ENCODE data around the gene ADCY4. TPM values are rescaled to one million over a fixed set of nuclear protein-coding genes. Genes with fewer than 3 reads are reported as not detected.

Gene ADCY4
- total RNA-seq, 1 experiment from 2014 or later = 0.86 TPM

GRCh38 chr14:24325041-24325530 lies 9.8 kb downstream of the ADCY4 start:
- RAD21 ChIA-PET (ENCODE audit: low non-redundant PET in 1 of 2, low total read pairs in 2 of 2, uncharacterized antibody in 2 of 2, unreplicated experiment in 2 of 2) = no interaction called here
- no peaks in the 10 kb centered on the region for H3K9me3 ChIP-seq (ENCODE audit: control insufficient read depth in 1 of 2, insufficient read depth in 1 of 2, low read depth in 1 of 2, low read length in 2 of 2)
- H3K4me1 ChIP-seq (ENCODE audit: control insufficient read depth in 1 of 2, insufficient read depth in 2 of 2, low read length in 2 of 2) = no peaks in the 10 kb centered on the region
- H2AFZ ChIP-seq (ENCODE audit: low read depth, low read length, poor library complexity, severe bottlenecking) = no peak overlapping the region
- CTCF ChIA-PET = interaction anchor here (0.8 to 4.3 kb wide), 3 partner anchors 8 to 107 kb away, joined by 3 to 28 read pairs (median 4); partner anchors contain the start of gene CIDEB
- ATAC-seq = no peak
- no peaks in the 10 kb centered on the region for H3K36me3 ChIP-seq (ENCODE audit: control insufficient read depth in 1 of 2, insufficient read depth in 2 of 2, low read length in 2 of 2)
- H3K9ac ChIP-seq (ENCODE audit: low read length) = no peak overlapping the region
- H3K4me3 ChIP-seq (replicated peaks in 1 of 2; ENCODE audit: low read depth in 1 of 2, low read length in 2 of 2) = no peak overlapping the region
- no peak overlapping the region for H3K4me2 ChIP-seq (ENCODE audit: low read length)
- BruUV-seq (replicated peaks) = no TSS peak
- DNase-seq (ENCODE audit: low read depth, low spot score) = no peak
- H3K27me3 ChIP-seq (ENCODE audit: insufficient read depth, low read length) = no peaks in the 10 kb centered on the region
- H3K27ac ChIP-seq (ENCODE audit: low read depth, low read length) = no peak overlapping the region
- no peak for TF ChIP-seq CEBPB (IDR thresholded peaks at IDR 0.05; ENCODE audit: low read depth)
- TF ChIP-seq TCF7L2 (IDR thresholded peaks at IDR 0.05; ENCODE audit: borderline replicate concordance, extremely low read depth, insufficient read depth, insufficient read length) = no peak
- no peak for TF ChIP-seq YY1 (IDR thresholded peaks at IDR 0.05; ENCODE audit: extremely low read depth, insufficient replicate concordance, low read depth, low read length)
- TF ChIP-seq SRF (IDR thresholded peaks at IDR 0.05; ENCODE audit: low read depth) = no peak
- TF ChIP-seq ATF3 (IDR thresholded peaks at IDR 0.05) = no peak
- TF ChIP-seq ZNF274 (IDR thresholded peaks at IDR 0.05; ENCODE audit: low read depth, low read length) = no peak
- TF ChIP-seq ELF1 (IDR thresholded peaks at IDR 0.05; ENCODE audit: borderline replicate concordance, low read depth) = no peak
- no peak for TF ChIP-seq FOSL1 (IDR thresholded peaks at IDR 0.05; ENCODE audit: low read depth)
- no peak for TF ChIP-seq POLR2AphosphoS5 (IDR thresholded peaks at IDR 0.05; ENCODE audit: low read depth, low read length)
- TF ChIP-seq CTCF (IDR thresholded peaks at IDR 0.05 in 2 of 3, conservative IDR thresholded peaks at IDR 0.05 in 1 of 3; ENCODE audit: borderline replicate concordance in 1 of 3, insufficient read depth in 1 of 3, low read depth in 2 of 3, low read length in 2 of 3) = no peak
- TF ChIP-seq REST (IDR thresholded peaks at IDR 0.05; ENCODE audit: low read depth) = no peak
- TF ChIP-seq POLR2A (IDR thresholded peaks at IDR 0.05; ENCODE audit: borderline replicate concordance, extremely low read depth, insufficient read depth, insufficient read length) = no peak
- TF ChIP-seq ZBTB33 (IDR thresholded peaks at IDR 0.05; ENCODE audit: extremely low read depth, insufficient replicate concordance, low read length) = no peak
- TF ChIP-seq SIN3A (IDR thresholded peaks at IDR 0.05; ENCODE audit: low read depth) = no peak
- no peak for TF ChIP-seq ZFX (IDR thresholded peaks at IDR 0.05)
- TF ChIP-seq EZH2phosphoT487 (IDR thresholded peaks at IDR 0.05; ENCODE audit: borderline replicate concordance) = no peak
- TF ChIP-seq MAX (IDR thresholded peaks at IDR 0.05) = no peak
- no peaks in the 10 kb centered on the region for H4K20me1 ChIP-seq (ENCODE audit: insufficient read depth)
- intact Hi-C loops (cut with micrococcal nuclease) = no loop called here
- H3K9me2 ChIP-seq (ENCODE audit: insufficient read depth) = no peaks in the 10 kb centered on the region
- no peaks in the 10 kb centered on the region for H3K79me2 ChIP-seq (ENCODE audit: insufficient read depth, low read length)
- POLR2A ChIA-PET = no interaction called here
